Measurements from ENCODE around the gene ELAC2. TPM values are rescaled to one million over a fixed set of nuclear protein-coding genes. Genes with fewer than 3 reads are reported as not detected.

Gene ELAC2
- total RNA-seq, 1 donor = 60.6 TPM

- H3K4me3 ChIP-seq (ENCODE audit: low read depth, low read length) = peak overlapping the region; percentile 47
- peak; percentile 100 for TF ChIP-seq CTCF (IDR thresholded peaks at IDR 0.05; ENCODE audit: insufficient read depth, low read length)
- peak; percentile 63 for DNase-seq (ENCODE audit: low read depth)
These were observed 6.9 kb upstream of the ELAC2 start for GRCh38 chr17:13024526-13025257.

GRCh38 chr17:13024016-13024415 lies 6.2 kb upstream of the ELAC2 start:
- no peak overlapping the region for H3K4me3 ChIP-seq (ENCODE audit: low read depth, low read length)
- TF ChIP-seq CTCF (IDR thresholded peaks at IDR 0.05; ENCODE audit: insufficient read depth, low read length) = no peak
- DNase-seq (ENCODE audit: low read depth) = no peak

- peak; percentile 34 for DNase-seq (ENCODE audit: low read depth)
- TF ChIP-seq CTCF (IDR thresholded peaks at IDR 0.05; ENCODE audit: insufficient read depth, low read length) = no peak
- peak overlapping the region; percentile 87 for H3K4me3 ChIP-seq (ENCODE audit: low read depth, low read length)
These were observed 759 bp downstream of the ELAC2 start for GRCh38 chr17:13016881-13017654.

- DNase-seq (ENCODE audit: low read depth) = no peak
- H3K4me3 ChIP-seq (ENCODE audit: low read depth, low read length) = no peak overlapping the region
- TF ChIP-seq CTCF (IDR thresholded peaks at IDR 0.05; ENCODE audit: insufficient read depth, low read length) = no peak
These were observed 3.0 kb downstream of the ELAC2 start for GRCh38 chr17:13014801-13015200.

- no peak overlapping the region for H3K4me3 ChIP-seq (ENCODE audit: low read depth, low read length)
- DNase-seq (ENCODE audit: low read depth) = no peak
- no peak for TF ChIP-seq CTCF (IDR thresholded peaks at IDR 0.05; ENCODE audit: insufficient read depth, low read length)
These were observed 6.9 kb downstream of the ELAC2 start for GRCh38 chr17:13010959-13011358.

GRCh38 chr17:13008461-13008860 lies 9.4 kb downstream of the ELAC2 start:
- no peak for TF ChIP-seq CTCF (IDR thresholded peaks at IDR 0.05; ENCODE audit: insufficient read depth, low read length)
- H3K4me3 ChIP-seq (ENCODE audit: low read depth, low read length) = no peak overlapping the region

More at GRCh38 chr17:13008461-13008860, 9.4 kb downstream of the ELAC2 start:
- DNase-seq (ENCODE audit: low read depth) = no peak

Measured in fibroblast of the aortic adventitia (primary cell).